K562 (cell line): ENCODE results near the gene GRK4. TPM values are rescaled to one million over a fixed set of nuclear protein-coding genes. Genes with fewer than 3 reads are reported as not detected.

Experiments used
- CHD2 ChIP-seq: IDR thresholded peaks from 2 replicates; pipeline ENCODE4 v1.6.1; 2011; ENCODE audit warnings: low read depth, low read length
- CREBBP ChIP-seq: IDR thresholded peaks from one replicate; pipeline ENCODE4 v1.6.1; 2012; ENCODE audit warnings: low read depth, mild to moderate bottlenecking, control low read depth, inconsistent platforms, low read length
- GTF2A2 ChIP-seq: IDR thresholded peaks from 2 replicates; pipeline ENCODE4 v1.6.1; 2016; ENCODE audit warnings: mild to moderate bottlenecking, missing genetic modification characterization, missing compliant biosample characterization
- HMG20A ChIP-seq: fragments of 450-650 bp; formaldehyde crosslinking; conservative IDR thresholded peaks from 2 replicates; pipeline ENCODE4 v1.4.0; 2020; ENCODE audit warnings: mild to moderate bottlenecking, mixed read lengths
- KLF16 ChIP-seq: IDR thresholded peaks from 2 replicates; pipeline ENCODE4 v1.6.1; 2016; ENCODE audit warnings: antibody characterized with exemption
- MCM2 ChIP-seq: fragments of 450-650 bp; IDR thresholded peaks from 2 replicates; pipeline ENCODE4 v1.6.1; 2017; ENCODE audit warnings: low read depth, mild to moderate bottlenecking
- MECOM ChIP-seq: fragments of 250-450 bp; sonication (Bioruptor Pico); IDR thresholded peaks from 2 replicates; pipeline ENCODE4 v1.8.0; 2022; ENCODE audit warnings: inconsistent platforms
- NONO ChIP-seq, 2 experiments: fragments of 200-400 bp in 1 of 2; fragments of 450-650 bp in 1 of 2; formaldehyde crosslinking in 1 of 2; IDR thresholded peaks; 2 replicates each; pipeline ENCODE4 v1.6.1; 2017; ENCODE audit warnings: low read depth in 2 of 2, mild to moderate bottlenecking in 2 of 2, moderate library complexity in 2 of 2, low read length in 1 of 2
- RB1 ChIP-seq: fragments of 450-650 bp; IDR thresholded peaks from 2 replicates; pipeline ENCODE4 v1.6.1; 2017; ENCODE audit warnings: low read depth, mild to moderate bottlenecking
- SOX6 ChIP-seq: fragments of 450-650 bp; IDR thresholded peaks from 2 replicates; pipeline ENCODE4 v1.6.1; 2014; ENCODE audit warnings: mild to moderate bottlenecking
- YY1 ChIP-seq, 3 experiments: IDR thresholded peaks; 2 replicates each; pipeline ENCODE4 v1.6.1; 2011; ENCODE audit warnings: low read length in 2 of 3, mild to moderate bottlenecking in 2 of 3, moderate library complexity in 2 of 3, borderline replicate concordance in 1 of 3, control low read depth in 1 of 3, low read depth in 1 of 3; ENCODE audit not compliant: insufficient read depth in 3 of 3, insufficient replicate concordance in 2 of 3, control insufficient read depth in 1 of 3, insufficient read length in 1 of 3; ENCODE audit errors: extremely low read depth in 1 of 3
- ZNF175 ChIP-seq: fragments of 200-800 bp; sonication (Bioruptor generic); IDR thresholded peaks from 2 replicates; pipeline ENCODE4 v1.6.1; 2016; ENCODE audit warnings: low read depth, mild to moderate bottlenecking, missing genetic modification characterization, missing compliant biosample characterization
- ZNF23 ChIP-seq: fragments of 250-450 bp; sonication (Bioruptor Pico); IDR thresholded peaks from 2 replicates; pipeline ENCODE4 v1.4.0; 2020; ENCODE audit warnings: mild to moderate bottlenecking
- polyA plus RNA-seq, 8 experiments: library from polyadenylated mRNA; depleted of rRNA in 4 of 8; stranded (reverse) in 5 of 8; unstranded in 3 of 8; fragments of >200 nt; fragmentation: Nextera tagmentation in 2 of 8; fragmentation: Illumina TruSeq in 1 of 8; extraction: Ambion mirVana in 2 of 8; extraction: Trizol in 1 of 8; gene quantifications; 2 replicates each; pipeline versions ENCODE4 v1.2.1 to v1.2.3, GENCODE V29; 2011 to 2014; ENCODE audit warnings: inconsistent platforms in 1 of 8, missing spikeins in 1 of 8
- total RNA-seq, 7 experiments: library from RNA; depleted of rRNA in 6 of 7; stranded (reverse); fragments of >200 nt in 6 of 7; fragmentation: Illumina TruSeq in 2 of 7; extraction: Trizol in 2 of 7; gene quantifications; 2 replicates each; pipeline versions ENCODE4 v1.2.1 to v1.2.3, GENCODE V29; 2011 to 2021; ENCODE audit warnings: low replicate concordance in 1 of 7
- TF ChIP-seq, protein P1 (sequence below): fragments of 250-450 bp; sonication (Bioruptor Pico); IDR thresholded peaks from 2 replicates; pipeline ENCODE4 v1.8.0; 2021; ENCODE audit warnings: mild to moderate bottlenecking, moderate library complexity
- TF ChIP-seq, protein P2 (sequence below), 2 experiments: IDR thresholded peaks in 1 of 2; conservative IDR thresholded peaks in 1 of 2; 2 replicates each; pipeline ENCODE4 v1.6.1; 2016; ENCODE audit warnings: low read depth in 2 of 2, mild to moderate bottlenecking in 1 of 2, missing compliant biosample characterization in 1 of 2, missing genetic modification characterization in 1 of 2, moderate library complexity in 1 of 2
- TF ChIP-seq, protein P3 (sequence below): sonication (generic); formaldehyde crosslinking; IDR thresholded peaks from 2 replicates; pipeline ENCODE4 v1.5.0; 2020; ENCODE audit warnings: missing genetic modification reagents
- TF ChIP-seq, protein P4 (sequence below), 2 experiments: fragments of 450-650 bp; IDR thresholded peaks; 2 replicates each; pipeline ENCODE4 v1.6.1; 2016
- TF ChIP-seq, protein P5 (sequence below): fragments of 450-650 bp; IDR thresholded peaks from 2 replicates; pipeline ENCODE4 v1.6.1; 2014; ENCODE audit warnings: low read depth, mild to moderate bottlenecking, moderate library complexity, borderline replicate concordance

Gene GRK4
- total and polyA plus RNA-seq, 9 of the 15 experiments (the other 6 are each of a cell fraction or from before 2014, with no cell fraction given) = 1.1 to 4.8 (median 2.6) TPM

DNA sequence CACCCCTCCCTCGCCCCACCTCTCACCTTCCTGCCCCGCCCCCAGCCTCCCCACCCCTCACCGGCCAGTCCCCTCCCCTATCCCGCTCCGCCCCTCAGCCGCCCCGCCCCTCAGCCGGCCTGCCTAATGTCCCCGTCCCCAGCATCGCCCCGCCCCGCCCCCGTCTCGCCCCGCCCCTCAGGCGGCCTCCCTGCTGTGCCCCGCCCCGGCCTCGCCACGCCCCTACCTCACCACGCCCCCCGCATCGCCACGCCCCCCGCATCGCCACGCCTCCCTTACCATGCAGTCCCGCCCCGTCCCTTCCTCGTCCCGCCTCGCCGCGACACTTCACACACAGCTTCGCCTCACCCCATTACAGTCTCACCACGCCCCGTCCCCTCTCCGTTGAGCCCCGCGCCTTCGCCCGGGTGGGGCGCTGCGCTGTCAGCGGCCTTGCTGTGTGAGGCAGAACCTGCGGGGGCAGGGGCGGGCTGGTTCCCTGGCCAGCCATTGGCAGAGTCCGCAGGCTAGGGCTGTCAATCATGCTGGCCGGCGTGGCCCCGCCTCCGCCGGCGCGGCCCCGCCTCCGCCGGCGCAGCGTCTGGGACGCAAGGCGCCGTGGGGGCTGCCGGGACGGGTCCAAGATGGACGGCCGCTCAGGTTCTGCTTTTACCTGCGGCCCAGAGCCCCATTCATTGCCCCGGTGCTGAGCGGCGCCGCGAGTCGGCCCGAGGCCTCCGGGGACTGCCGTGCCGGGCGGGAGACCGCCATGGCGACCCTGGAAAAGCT is 110.9 kb downstream of the GRK4 start, which contains the start of the genes HTT and HTT-AS (continued):
- TF ChIP-seq, protein P1, sequence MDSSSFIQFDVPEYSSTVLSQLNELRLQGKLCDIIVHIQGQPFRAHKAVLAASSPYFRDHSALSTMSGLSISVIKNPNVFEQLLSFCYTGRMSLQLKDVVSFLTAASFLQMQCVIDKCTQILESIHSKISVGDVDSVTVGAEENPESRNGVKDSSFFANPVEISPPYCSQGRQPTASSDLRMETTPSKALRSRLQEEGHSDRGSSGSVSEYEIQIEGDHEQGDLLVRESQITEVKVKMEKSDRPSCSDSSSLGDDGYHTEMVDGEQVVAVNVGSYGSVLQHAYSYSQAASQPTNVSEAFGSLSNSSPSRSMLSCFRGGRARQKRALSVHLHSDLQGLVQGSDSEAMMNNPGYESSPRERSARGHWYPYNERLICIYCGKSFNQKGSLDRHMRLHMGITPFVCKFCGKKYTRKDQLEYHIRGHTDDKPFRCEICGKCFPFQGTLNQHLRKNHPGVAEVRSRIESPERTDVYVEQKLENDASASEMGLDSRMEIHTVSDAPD = no peak
- TF ChIP-seq HMG20A (CRISPR knock-in tag) (no peak), CHD2 (peak; percentile 57), YY1 (IDR thresholded peaks at IDR 0.05; ENCODE audit: borderline replicate concordance in 1 of 3, control insufficient read depth in 1 of 3, extremely low read depth in 1 of 3, insufficient read depth in 3 of 3, insufficient read length in 1 of 3, insufficient replicate concordance in 2 of 3, low read depth in 1 of 3, low read length in 2 of 3) (peak; percentile 62 to 97 (median 93)), MECOM (CRISPR knock-in tag) (no peak), SOX6 (no peak), ZNF23 (CRISPR knock-in tag) (no peak), MCM2 (no peak), CREBBP (no peak), KLF16 (no peak), ZNF175 (no peak), GTF2A2 (tag) (no peak), RB1 (peak; percentile 83), NONO (IDR thresholded peaks at IDR 0.05; ENCODE audit: low read depth in 2 of 2, low read length in 1 of 2) (0 out of 4 replicates have a peak, but pooled peaks of 1 of the 2 experiments have one; percentile 34)
- TF ChIP-seq, protein P2, sequence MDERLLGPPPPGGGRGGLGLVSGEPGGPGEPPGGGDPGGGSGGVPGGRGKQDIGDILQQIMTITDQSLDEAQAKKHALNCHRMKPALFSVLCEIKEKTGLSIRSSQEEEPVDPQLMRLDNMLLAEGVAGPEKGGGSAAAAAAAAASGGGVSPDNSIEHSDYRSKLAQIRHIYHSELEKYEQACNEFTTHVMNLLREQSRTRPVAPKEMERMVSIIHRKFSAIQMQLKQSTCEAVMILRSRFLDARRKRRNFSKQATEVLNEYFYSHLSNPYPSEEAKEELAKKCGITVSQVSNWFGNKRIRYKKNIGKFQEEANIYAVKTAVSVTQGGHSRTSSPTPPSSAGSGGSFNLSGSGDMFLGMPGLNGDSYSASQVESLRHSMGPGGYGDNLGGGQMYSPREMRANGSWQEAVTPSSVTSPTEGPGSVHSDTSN (CRISPR knock-in tag; IDR thresholded peaks at IDR 0.05; ENCODE audit: low read depth) = peak; percentile 89
- TF ChIP-seq, protein P2 (tag; conservative IDR thresholded peaks at IDR 0.05; ENCODE audit: low read depth) = peak; percentile 86
- TF ChIP-seq, protein P3, sequence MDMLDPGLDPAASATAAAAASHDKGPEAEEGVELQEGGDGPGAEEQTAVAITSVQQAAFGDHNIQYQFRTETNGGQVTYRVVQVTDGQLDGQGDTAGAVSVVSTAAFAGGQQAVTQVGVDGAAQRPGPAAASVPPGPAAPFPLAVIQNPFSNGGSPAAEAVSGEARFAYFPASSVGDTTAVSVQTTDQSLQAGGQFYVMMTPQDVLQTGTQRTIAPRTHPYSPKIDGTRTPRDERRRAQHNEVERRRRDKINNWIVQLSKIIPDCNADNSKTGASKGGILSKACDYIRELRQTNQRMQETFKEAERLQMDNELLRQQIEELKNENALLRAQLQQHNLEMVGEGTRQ (CRISPR knock-in tag) = no peak
- TF ChIP-seq, protein P4, sequence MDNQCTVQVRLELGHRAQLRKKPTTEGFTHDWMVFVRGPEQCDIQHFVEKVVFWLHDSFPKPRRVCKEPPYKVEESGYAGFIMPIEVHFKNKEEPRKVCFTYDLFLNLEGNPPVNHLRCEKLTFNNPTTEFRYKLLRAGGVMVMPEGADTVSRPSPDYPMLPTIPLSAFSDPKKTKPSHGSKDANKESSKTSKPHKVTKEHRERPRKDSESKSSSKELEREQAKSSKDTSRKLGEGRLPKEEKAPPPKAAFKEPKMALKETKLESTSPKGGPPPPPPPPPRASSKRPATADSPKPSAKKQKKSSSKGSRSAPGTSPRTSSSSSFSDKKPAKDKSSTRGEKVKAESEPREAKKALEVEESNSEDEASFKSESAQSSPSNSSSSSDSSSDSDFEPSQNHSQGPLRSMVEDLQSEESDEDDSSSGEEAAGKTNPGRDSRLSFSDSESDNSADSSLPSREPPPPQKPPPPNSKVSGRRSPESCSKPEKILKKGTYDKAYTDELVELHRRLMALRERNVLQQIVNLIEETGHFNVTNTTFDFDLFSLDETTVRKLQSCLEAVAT (IDR thresholded peaks at IDR 0.05) = no peak
- TF ChIP-seq, protein P5, sequence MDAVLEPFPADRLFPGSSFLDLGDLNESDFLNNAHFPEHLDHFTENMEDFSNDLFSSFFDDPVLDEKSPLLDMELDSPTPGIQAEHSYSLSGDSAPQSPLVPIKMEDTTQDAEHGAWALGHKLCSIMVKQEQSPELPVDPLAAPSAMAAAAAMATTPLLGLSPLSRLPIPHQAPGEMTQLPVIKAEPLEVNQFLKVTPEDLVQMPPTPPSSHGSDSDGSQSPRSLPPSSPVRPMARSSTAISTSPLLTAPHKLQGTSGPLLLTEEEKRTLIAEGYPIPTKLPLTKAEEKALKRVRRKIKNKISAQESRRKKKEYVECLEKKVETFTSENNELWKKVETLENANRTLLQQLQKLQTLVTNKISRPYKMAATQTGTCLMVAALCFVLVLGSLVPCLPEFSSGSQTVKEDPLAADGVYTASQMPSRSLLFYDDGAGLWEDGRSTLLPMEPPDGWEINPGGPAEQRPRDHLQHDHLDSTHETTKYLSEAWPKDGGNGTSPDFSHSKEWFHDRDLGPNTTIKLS = no peak
